GM15510 (cell line): ENCODE data around the gene SNCG.

Experiments
- POLR2A ChIP-seq: IDR thresholded peaks from 3 replicates; pipeline ENCODE4 v1.6.1; 2011; ENCODE audit warnings: borderline replicate concordance; ENCODE audit not compliant: insufficient read length; ENCODE audit errors: extremely low read depth

The SNCG gene

GRCh38 chr10:86964847-86965190 is 6.4 kb downstream of the SNCG start:
- no peak for TF ChIP-seq POLR2A

GRCh38 chr10:86965986-86966654 is 7.7 kb downstream of the SNCG start:
- TF ChIP-seq POLR2A = peak; percentile 28

GRCh38 chr10:86967481-86967941 is 9.1 kb downstream of the SNCG start:
- TF ChIP-seq POLR2A = no peak

DNA sequence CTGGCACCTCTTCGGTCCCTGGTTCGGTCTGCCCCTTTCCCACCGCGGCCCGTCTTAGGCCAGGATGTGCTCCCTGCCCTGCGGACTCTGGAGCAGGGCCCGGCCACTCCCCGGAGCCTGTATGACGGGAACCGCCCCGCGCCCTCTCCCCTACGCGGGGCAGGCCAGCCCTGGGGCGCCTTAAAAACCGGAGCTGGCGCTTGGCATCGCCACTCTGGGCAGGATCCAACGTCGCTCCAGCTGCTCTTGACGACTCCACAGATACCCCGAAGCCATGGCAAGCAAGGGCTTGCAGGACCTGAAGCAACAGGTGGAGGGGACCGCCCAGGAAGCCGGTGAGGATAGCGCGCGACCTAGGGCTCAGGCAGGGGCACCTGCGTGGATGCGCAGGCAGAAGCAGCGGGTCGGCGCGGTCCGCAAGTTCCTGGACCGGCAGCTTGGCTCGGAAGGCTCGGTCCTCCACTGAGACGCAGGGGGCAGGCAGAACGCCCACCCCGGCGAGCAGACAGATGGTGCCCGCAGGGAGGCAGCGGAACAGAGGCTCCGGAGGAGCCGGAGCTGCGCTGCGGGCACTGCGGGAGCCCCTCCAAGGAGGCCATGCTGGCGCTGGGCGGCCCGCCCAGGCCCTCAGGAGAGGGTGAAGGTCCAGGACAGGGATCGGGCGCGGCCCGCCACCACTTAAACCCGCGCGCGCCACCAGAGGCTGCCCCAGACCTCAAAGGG is 10.0 kb downstream of the SNCG start, which contains the start of gene ADIRF:
Gene ADIRF, plus strand, starts transcription at position 212 of the 723 bp plus-strand sequence. Its CDS starts 63 bp downstream, at position 275.
- TF ChIP-seq POLR2A = no peak

- no peak for TF ChIP-seq POLR2A
Observed at GRCh38 chr10:86968994-86969355, 10.6 kb downstream of the SNCG start.

- TF ChIP-seq POLR2A = no peak
Observed at GRCh38 chr10:86969421-86970041, 11.1 kb downstream of the SNCG start.

DNA sequence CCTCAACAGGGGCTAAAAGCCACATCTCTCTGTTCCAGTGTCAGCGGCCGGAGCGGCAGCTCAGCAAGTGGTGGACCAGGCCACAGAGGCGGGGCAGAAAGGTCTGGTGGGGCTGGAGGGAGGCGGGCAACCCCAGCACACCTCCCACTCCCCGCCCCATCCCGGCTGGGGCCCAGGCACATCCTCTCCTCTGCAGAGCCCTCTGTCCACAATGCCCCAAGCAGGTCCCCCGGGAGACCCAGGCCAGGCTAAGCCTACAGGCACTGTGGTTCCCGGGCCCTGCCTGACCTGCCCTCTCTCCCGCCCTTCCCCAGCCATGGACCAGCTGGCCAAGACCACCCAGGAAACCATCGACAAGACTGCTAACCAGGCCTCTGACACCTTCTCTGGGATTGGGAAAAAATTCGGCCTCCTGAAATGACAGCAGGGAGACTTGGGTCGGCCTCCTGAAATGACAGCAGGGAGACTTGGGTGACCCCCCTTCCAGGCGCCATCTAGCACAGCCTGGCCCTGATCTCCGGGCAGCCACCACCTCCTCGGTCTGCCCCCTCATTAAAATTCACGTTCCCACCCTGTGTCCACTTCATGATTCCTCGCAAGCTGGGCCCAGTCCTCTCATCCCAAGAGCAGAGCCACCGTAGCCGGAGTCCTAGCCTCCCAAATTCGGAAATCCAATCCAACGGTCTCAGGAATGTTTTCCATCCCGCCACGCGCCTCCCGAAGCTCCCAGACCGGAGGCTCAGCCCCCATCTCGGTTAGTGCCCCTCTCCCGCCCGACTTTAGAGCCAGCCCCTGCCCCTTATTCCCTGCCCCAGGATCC is 12.0 kb downstream of the SNCG start:
- no peak for TF ChIP-seq POLR2A

GRCh38 chr10:86970982-86971231 is 12.5 kb downstream of the SNCG start:
- TF ChIP-seq POLR2A = peak; percentile 69

DNA sequence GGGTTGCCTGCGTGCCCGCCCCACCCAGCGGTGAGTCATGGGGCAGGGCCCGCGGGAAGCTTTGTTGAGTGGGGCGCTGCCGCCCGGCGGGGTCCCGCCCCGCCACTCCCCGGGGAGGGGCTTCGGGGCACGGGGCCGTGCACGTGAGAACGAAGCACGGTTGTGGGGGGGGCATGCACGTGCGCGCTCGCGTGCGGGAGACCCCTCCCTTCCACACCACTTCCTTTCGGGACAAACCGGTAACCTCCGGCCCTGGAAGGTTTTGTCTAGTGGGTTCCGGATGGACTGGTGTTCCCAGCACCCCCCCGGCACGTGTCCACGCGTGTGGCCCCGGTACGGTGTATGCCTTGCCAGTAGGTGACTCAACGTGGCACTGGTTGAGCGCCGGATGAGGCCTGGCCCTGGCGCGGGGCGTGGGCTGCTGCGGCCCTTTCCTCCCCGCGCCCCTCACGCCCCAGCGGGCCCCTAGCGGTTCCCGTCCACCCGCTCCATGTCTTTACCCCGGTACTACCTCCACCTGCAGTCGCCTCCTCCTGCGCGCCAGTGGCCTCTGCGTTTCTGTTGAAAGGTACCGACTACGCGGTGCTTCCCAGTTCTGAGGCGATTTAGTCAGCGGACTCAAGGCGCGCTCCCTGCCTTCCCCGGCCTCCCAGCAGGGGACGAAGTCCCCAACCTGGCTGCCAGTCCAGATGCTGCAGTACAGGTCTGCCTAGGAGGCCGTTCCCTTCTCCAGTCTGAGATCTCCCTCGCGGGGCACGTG is 13.0 kb downstream of the SNCG start:
- no peak for TF ChIP-seq POLR2A

DNA sequence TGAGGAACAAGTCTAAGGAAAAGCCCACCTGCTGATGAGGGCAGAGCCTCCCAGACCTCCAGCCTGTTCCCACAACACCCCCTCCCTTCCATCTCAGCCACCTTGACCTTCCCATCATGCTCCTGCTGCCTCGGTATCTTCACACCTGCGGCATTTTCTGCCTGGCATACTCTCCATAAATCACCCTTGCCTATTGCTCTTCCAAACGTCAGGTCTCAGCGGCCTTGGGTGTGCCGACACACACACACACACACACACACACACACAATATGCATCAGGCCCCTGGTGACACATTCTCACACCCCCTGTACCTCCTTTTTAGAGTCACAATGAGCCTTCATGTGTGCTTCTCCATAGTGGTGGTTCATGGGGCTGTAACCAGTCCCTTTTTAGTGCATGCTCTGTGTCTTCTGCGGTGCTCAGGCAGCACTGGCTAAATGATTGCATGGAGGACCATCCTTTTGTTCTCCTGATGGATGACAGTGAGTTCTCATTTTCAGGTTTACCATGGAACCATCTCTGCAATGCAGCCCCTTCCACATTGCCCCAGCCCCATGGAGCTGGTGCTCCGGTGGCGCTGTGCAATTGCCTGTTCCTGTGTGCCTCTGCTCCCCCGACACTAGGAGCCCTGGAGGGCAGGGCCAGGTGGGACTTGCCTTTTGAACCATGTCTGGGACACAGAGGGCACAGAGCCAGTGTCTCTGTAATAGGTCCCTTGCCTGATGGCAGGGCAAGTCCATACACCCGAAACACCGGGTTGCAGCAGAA is 14.4 kb downstream of the SNCG start:
- TF ChIP-seq POLR2A = no peak

GRCh38 chr10:86974484-86974883 is 16.1 kb downstream of the SNCG start:
- TF ChIP-seq POLR2A = no peak

- no peak for TF ChIP-seq POLR2A
Observed at GRCh38 chr10:86976362-86977056, 18.1 kb downstream of the SNCG start.

DNA sequence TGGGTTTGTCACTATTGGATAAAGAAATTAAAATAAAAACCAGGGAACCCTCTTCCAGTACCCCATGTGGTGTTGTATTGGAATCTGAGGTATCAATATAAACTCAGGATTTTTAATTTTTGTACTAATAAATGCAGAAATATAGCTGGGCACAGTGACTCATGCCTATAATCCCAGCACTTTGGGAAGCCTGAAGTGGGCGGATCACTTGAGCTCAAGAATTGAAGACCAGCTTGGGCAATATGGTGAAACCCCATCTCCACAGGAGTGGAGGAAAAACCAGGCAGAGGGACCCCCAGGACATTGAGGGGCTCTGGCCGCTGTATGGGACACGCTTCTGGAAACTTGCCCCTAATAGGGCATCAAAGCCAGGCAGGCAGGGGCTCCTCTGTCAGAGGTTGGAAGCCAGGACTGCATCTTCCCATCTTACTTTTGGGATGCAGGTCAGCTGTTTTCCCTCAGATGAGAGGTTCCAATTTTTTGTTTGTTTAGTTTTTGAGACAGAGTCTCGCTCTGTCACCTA is 21.0 kb downstream of the SNCG start:
- no peak for TF ChIP-seq POLR2A
